Epithelial cell of proximal tubule (primary cell): Measurements from ENCODE around the gene LYPLA2. TPM values are rescaled to one million over a fixed set of nuclear protein-coding genes. Genes with fewer than 3 reads are reported as not detected.

Source experiments
- DNase-seq: peaks from one replicate; pipeline ENCODE4 v3.0.0-alpha.2; 2011; ENCODE audit warnings: low read depth
- H3K4me3 ChIP-seq: 2 replicates; pipeline ENCODE4 v1.5.1; 2011; ENCODE audit warnings: low read depth, mild to moderate bottlenecking, low read length
- total RNA-seq: library from RNA; depleted of rRNA; stranded (reverse); fragments of >200 nt; gene quantifications from 2 replicates; pipeline ENCODE4 v1.2.3, GENCODE V29; 2015
- TF ChIP-seq, protein P1 (sequence below): conservative IDR thresholded peaks from 2 replicates; pipeline ENCODE4 v1.5.1; 2012; ENCODE audit warnings: low read depth, mild to moderate bottlenecking, low read length

The LYPLA2 gene
- 129 and 160 TPM in 2 replicates for total RNA-seq

DNA sequence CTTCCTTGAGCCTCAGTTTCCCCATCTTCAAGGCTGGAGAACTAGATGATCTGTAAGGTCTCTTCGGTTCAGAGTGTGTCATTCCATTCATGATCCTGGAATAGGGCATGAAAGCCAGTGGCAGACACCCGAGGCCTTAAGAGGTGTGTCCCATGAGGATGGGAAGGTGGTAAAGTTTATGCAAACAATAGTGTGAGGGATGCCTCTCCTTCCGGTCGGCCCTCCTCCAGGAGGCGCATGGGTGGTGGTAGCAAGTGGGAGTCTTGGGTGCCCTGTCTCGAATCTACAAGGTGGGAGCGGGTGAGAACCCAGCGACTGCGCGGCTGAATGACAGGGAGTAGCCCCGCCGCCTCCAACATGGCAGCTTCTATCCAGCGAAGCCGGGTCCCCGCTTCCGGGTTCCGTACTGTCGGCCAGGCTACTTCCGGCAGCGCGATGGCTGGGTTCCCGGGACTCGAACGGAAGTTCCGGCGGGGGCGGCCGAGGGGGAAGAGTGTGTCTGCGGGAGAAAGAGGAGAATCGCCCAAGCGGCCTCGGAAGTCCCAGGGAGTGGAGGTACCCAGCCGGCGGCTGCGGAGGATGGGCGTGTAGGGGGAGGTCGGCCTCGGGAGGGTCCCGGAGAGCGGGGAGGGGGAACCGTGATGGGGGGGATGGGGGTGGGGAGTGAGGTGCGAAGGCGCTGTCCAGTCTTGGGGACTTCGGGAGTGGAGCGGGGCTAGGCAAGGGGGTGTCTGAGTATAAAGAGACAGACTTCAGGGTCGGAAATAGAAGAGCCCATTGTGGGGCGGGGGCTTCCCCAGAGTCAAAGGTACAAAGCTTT lies at the start of gene LYPLA2:
LYPLA2 (plus strand) TSS at position 450 of the 820 bp plus-strand sequence. CDS start 1,538 bp downstream, outside the sequence.
- TF ChIP-seq, protein P1, sequence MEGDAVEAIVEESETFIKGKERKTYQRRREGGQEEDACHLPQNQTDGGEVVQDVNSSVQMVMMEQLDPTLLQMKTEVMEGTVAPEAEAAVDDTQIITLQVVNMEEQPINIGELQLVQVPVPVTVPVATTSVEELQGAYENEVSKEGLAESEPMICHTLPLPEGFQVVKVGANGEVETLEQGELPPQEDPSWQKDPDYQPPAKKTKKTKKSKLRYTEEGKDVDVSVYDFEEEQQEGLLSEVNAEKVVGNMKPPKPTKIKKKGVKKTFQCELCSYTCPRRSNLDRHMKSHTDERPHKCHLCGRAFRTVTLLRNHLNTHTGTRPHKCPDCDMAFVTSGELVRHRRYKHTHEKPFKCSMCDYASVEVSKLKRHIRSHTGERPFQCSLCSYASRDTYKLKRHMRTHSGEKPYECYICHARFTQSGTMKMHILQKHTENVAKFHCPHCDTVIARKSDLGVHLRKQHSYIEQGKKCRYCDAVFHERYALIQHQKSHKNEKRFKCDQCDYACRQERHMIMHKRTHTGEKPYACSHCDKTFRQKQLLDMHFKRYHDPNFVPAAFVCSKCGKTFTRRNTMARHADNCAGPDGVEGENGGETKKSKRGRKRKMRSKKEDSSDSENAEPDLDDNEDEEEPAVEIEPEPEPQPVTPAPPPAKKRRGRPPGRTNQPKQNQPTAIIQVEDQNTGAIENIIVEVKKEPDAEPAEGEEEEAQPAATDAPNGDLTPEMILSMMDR = peak; percentile 15
- no peak for DNase-seq
- peak within 1 kb of the TSS; percentile 97 for H3K4me3 ChIP-seq

DNA sequence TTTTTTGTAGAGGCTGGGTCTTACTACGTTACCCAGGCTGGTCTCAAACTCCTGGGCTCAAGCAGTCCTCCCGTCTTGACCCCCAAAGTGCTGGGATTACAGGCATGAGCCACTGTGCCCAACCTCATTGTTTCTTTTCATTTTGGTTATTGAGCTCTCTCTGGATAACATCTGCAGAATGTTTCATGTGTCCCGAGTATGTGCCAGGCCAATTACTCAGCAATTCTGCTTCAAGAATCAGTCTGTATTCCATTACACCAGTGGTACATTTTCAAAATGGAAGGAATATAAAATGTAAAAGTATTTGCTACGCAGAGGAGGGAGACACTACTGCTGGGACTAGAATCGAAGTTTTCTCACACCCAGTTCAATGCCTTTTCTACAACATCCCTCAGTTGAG lies 49.3 kb upstream of the LYPLA2 start:
- DNase-seq = no peak

GRCh38 chr1:23742670-23743286 lies 48.2 kb upstream of the LYPLA2 start:
- peak overlapping the region; percentile 83 for H3K4me3 ChIP-seq
- no peak for DNase-seq
- TF ChIP-seq, protein P1 = no peak

More for the DNA sequence above, 49.3 kb upstream of the LYPLA2 start:
- TF ChIP-seq, protein P1 = no peak
- no peak overlapping the region for H3K4me3 ChIP-seq

DNA sequence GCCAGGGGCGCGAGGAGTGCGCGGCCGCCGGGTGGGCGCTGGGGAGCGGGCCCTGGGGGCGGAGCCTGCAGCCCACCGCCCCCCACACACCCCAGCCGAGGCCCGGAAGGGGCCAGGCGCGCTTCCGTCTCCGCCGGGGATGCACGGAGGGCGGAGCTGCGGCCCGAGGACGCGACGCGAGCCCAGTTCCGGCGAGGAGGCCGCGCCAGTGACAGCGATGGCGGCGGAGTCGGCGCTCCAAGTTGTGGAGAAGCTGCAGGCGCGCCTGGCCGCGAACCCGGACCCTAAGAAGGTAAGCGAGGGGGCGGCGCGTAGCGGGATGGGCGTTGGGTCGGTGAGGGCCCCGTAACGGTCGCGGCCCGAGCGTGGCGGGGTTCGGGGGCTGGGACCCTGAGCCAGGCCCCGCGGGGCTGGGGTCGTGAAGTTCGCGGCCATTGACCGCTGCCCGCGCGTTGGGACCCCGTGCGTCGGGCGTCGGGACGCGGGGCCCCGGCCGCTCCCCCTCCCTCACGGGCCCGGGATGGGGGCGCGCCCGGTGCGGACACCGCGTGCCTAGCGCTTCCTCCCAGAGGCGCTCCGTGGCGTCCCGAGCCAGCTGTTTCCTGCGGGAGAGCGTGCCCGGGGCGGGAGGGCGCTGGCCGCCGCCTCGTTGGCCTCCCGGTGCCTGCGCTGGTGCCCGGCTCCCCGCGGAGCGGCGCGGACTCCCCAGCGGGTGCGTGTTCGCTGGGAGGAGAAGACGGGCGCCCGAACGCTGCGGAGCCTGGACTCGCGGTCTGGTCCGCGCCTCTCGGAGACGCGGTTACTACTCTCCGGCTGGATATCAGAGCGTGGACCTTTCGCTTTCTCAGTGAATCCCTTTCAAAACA lies 47.4 kb upstream of the LYPLA2 start, which contains the start of gene ELOA:
ELOA (plus strand) TSS at position 185 of the 866 bp plus-strand sequence; CDS start at position 218, 33 bp downstream.
- TF ChIP-seq, protein P1 = no peak
- no peak for DNase-seq
- H3K4me3 ChIP-seq = peak within 1 kb of the TSS; percentile 83

GRCh38 chr1:23745515-23745914 lies 45.4 kb upstream of the LYPLA2 start:
- DNase-seq = no peak
- TF ChIP-seq, protein P1 = peak; percentile 48
- no peak overlapping the region for H3K4me3 ChIP-seq

- DNase-seq = no peak
- H3K4me3 ChIP-seq = no peak overlapping the region
- TF ChIP-seq, protein P1 = no peak
These were observed 42.9 kb upstream of the LYPLA2 start for GRCh38 chr1:23748016-23748415.
